SU-DHL-6 (cell line): Measurements from ENCODE around the gene C11orf24.

Source experiments
- EZH2phosphoT487 ChIP-seq: fragments of 200-600 bp; sonication (generic), shearing (Covaris generic); conservative IDR thresholded peaks from 2 replicates; pipeline ENCODE4 v1.6.1; 2018; ENCODE audit warnings: mild to moderate bottlenecking, antibody characterized with exemption, low read length, moderate library complexity, mixed read lengths
- TF ChIP-seq, protein P1 (sequence below): fragments of 200-600 bp; sonication (generic); IDR thresholded peaks from one replicate; pipeline ENCODE4 v1.5.1; 2017; ENCODE audit warnings: antibody characterized with exemption, mild to moderate bottlenecking, low read length, moderate library complexity; ENCODE audit not compliant: insufficient read depth, poor library complexity, severe bottlenecking

- TF ChIP-seq, protein P1, sequence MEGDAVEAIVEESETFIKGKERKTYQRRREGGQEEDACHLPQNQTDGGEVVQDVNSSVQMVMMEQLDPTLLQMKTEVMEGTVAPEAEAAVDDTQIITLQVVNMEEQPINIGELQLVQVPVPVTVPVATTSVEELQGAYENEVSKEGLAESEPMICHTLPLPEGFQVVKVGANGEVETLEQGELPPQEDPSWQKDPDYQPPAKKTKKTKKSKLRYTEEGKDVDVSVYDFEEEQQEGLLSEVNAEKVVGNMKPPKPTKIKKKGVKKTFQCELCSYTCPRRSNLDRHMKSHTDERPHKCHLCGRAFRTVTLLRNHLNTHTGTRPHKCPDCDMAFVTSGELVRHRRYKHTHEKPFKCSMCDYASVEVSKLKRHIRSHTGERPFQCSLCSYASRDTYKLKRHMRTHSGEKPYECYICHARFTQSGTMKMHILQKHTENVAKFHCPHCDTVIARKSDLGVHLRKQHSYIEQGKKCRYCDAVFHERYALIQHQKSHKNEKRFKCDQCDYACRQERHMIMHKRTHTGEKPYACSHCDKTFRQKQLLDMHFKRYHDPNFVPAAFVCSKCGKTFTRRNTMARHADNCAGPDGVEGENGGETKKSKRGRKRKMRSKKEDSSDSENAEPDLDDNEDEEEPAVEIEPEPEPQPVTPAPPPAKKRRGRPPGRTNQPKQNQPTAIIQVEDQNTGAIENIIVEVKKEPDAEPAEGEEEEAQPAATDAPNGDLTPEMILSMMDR: no peak
- TF ChIP-seq EZH2phosphoT487: no peak
Observed at GRCh38 chr11:68264741-68265540, 6.8 kb downstream of the C11orf24 start.
